Activated CD4-positive, CD25-positive, alpha-beta regulatory T cell (primary cell): ENCODE data around the gene GNL1.

ENCODE experiments used
- DNase-seq, 4 experiments: peaks; one replicate each; lab custom pipeline; 2025; lab: John Stamatoyannopoulos, UW

The GNL1 gene

DNA sequence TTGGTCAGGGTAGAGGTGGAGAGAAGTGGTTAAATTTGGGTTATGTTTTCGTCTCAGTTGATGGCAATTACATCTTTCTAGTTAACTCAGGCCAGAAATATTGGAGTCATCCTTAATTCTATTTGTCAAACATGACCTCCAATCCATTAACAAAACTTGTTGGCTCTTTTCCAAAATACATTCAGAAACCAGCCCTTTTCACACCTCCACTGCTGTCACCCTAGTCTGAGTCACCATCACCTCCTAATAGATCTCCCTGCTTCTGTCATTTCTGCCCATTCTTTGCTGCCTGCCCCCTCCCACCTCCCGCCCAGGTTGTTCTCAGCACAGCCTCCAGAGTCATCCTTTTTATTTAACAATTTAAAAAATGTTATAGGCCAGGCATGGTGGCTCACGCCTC lies 12.0 kb upstream of the GNL1 start:
- DNase-seq, result no peak

DNA sequence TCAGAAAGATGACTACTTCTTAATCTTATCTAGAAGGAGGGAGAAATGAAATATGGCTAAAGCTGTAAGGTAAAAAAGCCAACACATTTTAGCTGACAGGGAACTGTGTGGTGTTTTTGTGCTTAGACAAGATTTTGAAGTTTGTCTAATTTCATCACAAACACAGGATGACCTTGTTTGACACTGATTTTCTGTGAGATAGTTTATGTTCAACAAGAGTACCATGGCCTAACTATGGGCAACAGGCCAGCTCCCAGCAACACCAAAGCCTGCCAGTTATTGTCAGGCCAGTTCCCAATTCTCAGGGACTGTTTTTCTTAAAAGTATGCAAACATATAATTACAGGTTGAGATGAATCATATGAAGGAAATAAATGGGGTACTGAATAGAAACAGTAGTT lies 9.5 kb upstream of the GNL1 start:
- DNase-seq, result no peak

DNA sequence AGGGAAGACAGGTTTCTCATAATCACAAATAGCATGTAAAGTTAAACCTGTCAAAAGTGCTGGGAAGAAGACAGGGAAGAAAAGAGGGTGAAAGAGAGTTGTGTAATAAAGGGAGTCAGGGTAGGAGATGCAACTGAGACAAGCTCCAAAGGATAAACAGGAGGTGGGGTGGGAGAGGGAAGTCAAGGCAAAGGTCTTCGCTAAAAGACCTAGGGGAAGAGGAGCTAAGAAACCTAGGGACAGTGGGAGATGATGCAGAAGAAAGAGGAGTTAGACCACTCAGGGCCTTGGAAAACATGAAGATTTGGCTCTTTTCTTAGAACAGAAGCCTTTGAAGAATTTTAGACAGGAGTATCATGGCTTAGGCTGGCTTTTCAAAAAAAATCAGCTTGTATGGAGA lies 7.8 kb upstream of the GNL1 start:
- no peak for DNase-seq

DNA sequence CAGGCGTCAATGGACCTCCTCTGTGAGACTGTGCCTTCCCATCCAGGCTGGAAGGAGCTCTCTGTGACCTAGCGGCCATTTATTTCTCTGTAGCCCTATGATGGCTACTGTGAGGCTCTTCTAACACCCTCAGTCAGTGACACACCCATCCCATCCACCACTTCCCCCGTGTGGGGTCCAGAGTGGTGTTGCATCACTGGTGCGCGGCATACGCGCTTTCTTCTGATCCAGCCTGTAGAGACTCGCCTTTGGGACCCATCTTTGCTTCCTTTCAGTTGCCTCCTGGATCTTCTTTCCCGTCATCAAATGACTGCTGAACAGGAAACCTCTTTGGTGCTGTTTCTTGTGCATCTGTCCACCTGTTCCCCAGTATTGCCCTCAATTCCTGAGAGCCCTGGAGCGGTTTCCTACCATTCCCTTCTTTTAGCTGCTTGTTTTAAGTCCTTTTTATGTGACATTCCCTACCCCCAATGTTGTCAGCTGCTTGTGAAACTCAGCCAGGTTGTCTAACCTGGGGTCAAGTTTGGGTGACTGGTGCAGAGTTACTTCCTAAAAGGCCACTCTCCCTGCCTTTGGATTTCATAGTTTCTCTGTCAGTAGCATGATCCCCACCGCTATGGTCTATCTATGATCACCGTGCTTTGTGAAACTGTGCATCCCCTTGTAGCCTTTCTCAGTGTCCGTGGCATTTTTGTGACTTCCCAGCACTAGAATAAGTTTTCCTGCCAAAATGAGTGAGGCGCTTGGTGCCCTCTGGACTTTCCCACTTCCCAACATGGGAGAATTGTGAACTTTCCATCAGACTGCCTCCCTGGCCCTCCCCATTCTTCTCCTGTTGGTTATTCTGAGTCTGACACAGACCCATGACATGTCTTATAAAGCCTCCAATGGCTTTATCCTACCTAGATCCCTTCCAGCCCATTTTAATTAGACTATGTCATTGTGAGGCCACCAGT lies 6.5 kb upstream of the GNL1 start:
- no peak for DNase-seq

DNA sequence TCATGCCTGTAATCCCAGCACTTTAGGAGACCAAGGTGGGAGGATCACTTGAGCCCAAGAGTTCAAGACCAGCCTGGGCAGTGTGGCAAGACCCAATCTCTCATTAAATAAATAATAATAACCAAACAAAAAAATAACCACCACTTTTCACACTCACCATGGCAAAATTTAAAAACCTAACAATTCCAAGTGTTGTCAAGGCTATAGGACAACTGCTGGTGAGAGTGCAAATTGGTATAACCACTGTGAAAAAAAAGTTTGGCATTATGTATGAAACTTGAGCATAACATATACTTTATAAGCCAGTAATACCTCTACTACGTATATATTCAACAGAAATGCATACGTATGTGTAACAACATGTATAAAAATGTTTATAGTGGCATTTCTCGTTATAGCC lies 4.6 kb upstream of the GNL1 start:
- DNase-seq, result no peak

DNA sequence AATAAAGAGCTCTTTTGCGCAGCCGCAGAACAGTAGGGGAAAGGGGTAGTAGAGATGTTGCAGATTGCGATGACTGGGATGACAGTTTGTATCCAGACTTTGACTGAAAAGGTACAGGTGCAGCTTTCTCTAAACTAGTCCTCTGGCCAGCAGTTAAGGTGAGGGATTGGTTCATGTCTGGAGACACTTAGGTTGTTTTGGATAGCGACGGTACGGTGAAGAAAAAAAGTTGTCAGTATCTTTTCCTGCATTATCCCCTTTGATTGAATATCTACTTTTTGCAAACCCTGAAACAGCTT lies 1.3 kb upstream of the GNL1 start:
- DNase-seq, result no peak

DNA sequence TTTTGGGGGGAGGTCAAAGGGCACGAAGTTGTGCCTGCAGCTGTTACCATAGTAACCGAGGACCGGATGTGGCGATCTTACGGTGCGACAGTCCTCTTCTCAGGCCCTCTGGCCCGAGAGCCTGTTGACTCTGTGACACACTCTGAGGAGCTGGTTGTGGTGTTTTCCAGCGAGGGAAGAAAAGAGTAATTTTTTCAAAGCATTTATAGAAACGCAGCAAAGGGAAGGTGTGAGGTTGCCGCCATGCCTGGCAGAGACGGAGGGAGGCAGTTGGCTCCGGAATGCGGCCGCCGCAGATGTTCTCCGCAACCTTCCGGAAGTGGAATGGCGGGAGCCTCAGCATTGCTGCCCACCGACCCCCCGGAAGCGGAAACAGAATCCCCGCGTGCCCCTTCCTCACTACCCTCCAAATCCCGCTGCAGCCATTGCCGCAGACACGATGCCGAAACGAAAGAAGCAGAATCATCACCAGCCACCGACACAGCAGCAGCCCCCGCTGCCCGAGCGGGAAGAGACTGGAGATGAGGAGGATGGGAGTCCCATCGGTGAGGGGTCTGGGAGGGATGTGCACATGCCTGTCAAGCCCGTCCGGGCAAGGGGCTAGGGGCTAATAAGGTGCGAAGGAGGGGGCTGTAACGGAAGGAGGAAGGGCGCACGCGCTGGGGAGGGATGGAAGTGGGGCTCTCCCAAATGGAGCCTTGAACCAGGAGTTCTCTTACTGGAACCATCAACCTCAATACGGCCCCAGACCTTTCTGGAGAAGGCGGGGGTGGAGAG lies 805 bp upstream of the GNL1 start, which contains the start of gene PRR3:
Gene PRR3 (plus strand): TSS at position 390 of the 777 bp plus-strand sequence. CDS start 50 bp downstream, at position 440.
- peak; percentile 69 to 79 (median 76) for DNase-seq

DNA sequence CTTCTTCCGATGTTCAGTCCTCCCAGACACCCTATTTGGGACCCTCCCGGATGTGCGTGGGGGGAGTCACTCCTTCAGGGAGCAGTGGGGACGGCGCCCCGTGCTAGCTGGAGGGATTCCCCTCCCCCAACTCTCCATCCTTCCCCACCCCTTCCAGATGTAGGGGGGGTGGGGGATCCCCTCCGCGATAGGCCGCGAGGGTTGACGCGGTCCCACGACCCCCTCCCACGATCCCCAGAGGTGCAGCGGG lies 548 bp downstream of the GNL1 start:
- peak in 1 of 4 experiments; percentile 31 for DNase-seq

DNA sequence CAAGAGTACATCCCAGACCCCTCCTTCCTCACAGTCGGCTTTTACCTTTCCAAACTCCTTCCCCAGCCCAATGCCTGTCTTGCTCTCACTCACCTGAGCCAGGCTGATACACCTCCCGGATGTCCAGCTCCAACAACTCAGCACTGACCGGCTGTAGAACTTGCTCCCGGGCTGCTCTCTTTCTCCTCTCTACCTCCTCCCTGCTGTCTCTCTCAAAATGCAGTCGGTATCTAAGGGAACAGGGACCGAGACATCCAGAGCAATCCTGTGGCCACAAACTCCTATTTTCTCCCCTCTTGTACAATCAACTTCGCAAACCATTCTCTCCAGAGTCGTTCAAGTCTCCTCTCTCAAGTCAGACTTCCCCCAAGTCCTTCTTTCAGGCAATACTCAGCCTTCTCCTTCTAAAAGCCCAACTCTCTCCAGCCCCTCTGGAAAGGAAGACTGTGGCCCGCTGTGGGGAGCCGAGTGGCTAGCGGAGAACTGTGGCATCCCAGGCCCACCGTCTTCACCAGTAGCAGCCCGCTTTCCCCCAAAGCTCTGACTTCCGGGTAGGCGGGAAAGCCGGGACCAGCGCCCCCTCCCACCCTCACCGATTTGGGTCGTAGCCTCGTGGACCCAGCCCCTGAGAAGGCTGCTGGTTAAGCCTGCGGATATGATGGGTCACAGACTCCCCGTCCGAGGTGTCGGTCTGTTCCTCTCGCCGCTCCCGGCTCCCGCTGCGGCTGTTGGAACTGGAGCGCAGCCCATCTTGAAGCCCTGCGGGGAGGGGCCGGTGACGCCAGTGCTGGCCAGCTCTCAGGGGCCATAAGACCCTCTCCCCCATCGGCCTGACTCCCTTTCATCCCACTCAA lies 1.1 kb downstream of the GNL1 start:
- no peak for DNase-seq

DNA sequence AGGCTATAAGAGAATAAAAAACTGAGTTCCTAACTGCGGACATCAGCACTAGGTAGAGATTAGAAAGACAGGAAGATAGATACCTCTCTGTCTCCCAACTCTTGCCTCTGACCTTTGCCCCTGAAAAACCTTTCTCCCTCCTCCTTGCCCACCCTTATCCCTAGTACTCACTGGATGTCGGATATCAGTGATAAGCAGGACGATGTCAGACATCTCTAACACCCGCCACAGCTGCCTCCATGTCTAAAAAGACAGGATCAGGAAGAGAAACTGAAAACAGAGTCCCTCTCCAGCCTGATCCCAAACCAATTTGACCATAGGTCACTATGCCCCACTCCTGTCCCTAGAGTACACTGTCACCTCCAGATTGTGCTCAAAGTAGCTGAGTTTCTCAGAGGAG lies 1.9 kb downstream of the GNL1 start:
- DNase-seq, result no peak

DNA sequence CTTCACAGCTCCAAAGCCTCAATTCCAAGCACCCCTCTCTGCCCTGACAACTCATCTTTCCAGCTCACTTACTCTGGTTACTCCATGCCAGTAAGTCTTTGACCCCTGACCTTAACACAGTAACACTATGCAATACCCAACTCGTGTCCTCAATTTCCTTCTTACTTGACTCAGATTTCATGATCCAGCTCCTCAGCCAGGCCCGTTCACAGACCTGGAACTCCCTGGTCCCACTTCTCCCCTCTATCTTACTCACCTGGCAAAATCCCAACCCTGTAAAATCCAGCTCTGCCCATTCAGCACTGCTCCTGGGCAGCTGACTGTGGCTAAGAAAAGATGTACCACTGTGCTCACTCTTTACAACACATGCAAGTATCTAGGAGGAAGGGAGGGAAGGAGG lies 7.9 kb downstream of the GNL1 start:
- DNase-seq, result no peak

DNA sequence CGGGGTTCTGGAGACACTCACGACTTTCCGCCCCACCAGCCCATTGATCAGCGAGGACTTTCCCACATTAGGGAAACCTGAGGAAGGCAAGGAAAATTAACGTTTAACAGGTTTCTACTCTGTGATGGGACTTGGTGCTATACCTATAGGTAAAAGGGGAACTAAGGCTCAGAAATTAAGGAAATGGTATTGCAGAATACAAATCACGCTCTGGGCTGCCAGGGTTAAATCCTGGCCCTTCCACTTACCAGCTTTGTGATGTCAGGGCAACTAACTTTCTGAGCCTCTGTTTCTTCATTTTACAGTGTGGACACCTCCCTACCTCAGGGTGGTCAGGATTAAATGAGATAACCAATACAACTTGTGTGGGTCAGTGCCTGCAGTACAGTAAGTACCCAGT lies 8.8 kb downstream of the GNL1 start:
- DNase-seq, result no peak

DNA sequence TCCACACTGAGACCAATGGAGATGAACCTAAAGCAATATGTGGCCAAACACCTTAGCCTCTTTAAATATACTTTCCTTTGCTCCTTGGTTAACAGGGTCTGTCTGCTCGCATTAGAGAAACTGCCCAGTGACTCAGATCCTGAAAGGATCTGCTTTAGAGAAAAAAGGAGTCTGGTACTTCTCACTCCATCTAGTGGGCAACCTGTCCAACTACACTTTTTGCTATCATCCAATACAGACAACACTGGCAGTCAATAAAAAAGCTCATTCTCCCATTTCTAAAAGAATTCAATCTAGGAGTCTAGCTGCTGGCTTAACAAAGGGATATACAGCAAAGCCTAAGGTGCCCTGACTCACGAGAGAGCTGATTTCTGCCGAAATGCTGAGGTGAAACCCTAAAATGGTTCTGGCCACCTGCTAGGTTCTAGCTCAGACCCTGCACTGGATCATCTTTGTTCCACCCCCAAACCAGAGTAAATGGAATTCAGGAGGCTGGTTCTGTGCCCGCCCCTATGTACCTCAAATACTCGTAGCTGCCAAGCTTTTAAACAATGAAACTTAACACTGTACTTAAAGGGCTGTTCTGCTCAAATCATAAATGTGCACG lies 11.5 kb downstream of the GNL1 start:
- DNase-seq, result no peak

DNA sequence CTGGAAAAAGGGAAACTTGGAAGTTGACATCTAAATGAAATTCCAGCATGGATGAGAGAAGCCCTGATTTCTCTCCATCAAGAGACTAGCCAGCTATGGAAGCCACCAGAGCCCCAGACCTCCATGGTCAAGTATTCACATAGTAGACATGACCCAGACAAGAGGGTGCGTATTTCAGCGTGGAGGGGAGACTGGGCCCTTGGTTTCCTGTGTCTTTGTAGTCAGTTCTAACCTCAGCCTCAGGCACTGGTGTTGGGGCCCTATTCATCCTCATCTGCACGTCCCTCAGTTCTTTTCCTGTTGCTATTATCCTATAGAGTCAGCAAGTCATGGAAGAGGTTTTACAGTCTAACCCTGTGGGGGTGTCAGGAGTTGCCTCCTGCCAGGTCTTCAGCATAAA lies 12.5 kb downstream of the GNL1 start:
- no peak for DNase-seq

DNA sequence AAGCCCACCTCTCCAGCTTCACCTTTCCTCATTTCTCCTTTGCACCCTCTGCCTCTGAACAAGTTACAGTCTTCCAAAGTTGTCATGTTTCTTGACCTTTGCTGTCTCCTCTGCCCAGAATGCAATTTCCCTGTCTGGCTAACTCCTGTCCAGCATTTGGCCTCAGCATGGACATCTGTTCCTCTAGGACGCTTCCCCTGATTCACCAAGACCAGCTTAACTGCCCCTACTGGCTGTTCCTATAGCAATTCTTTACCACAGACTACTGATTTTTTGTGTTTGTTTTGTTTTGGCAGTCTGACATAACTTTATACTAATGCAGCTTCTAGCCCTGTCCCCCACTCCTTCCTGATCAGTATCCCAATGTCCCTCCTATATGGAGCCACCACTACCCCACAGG lies 13.4 kb downstream of the GNL1 start:
- DNase-seq, result no peak

DNA sequence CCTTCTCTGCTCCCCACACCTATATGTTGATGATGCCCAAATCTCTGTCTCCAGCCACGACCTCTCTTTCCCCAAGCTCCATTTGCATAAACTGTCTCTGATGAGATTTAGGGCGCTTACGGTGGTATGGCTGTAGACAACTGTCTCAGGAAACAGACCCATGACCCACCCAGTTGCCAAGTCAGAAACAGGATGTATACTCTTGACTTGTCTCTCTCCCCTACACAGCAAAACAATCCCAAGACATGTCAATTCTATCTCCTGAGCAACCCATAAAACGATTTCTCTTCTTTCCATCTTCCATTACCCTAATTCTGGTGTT lies 13.9 kb downstream of the GNL1 start:
- no peak for DNase-seq

DNA sequence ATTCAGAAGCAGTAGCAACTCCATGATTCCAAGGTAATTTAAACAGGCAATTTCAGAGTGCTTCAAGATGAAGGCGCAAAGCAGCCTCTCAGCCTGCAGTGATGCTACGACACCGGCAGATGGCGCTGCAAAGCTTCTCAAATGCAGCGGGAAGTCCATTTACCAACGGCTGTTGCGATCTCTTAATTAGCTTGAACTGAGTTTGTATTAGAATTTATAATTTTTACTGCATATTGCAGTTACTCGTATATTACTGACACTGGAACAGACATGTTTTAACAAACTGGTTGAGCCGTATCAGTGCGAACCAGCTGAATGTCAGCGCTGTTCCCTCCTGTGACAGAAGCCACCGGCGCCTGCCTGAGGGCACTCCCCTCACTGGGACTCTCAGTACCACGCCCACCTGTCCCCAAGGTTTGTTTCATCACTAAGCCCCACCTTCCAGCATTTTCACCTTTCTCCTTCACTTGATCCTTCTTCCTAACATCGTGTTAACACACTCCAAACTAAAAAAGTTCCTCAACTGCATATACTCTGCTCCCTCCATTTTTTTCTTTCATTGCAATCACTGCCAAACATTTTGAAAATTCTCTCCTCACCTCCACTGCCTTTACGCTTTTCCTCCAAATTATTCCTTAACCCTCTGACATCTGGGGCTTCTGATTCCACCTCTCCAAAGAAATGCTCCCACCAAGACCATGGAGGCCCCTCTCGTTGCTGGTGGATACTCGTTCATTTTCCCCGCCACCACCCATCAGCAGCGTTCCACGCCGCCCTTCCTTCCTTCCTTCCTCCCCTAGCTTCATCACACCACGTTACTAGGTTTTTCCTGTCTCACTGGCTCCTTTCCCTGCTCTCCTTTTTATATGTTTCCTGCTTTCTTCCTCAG lies 14.5 kb downstream of the GNL1 start:
- DNase-seq, result peak; percentile 49 to 68 (median 56)

DNA sequence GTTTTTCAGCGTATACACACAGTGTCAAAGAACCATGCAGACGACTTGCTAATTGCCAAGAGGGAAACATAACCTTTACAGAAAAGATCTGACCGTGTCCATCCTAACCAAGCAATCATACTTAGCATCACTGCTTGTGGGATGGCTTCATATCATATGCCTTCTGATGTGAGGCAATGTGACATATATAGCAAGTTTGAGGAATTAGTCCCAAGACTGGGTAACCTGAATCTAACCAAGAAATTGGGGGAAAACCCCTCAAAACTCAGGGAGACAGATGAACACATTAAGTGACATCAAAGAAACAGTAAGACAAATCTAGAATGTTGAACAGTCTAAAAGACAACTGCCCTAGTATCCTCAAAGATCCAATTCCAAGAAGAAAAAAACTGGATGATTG lies 18.4 kb downstream of the GNL1 start:
- no peak for DNase-seq

DNA sequence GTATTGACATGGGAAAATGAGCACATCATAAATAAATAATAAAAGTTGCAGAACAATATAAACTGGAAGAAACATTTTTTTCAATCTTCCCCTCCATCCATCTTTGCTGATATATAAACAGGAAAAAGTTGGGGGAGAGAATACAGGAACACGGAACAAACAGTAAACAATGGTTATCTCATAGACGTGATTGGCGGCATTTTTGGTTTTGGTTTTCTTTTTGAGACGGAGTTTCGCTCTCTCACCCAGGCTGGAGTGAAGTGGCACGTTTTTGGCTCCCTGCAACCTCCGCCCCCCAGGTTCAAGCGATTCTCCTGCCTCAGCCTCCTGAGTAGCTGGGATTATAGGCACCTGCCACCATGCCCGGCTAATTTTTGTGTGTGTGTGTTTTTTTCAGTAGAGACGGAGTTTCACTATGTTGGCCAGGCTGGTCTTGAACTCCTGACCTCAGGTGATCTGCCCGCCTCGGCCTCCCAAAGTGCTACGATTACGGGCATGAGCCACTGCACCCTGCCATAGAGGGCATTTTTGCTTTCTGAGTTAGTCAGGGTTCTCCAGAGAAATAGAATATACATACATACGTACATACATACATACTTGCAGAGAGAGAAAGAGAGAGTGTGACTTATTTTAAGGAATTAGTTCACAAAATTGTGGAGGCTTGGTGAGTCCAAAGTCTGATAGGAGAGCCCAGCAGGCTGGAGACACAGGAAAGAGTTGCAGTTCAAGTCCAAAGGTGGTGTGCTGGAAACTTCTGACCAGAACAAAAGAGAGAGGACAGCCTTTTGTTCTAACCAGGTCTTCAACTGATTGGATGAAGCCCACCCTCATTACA lies 22.6 kb downstream of the GNL1 start:
- no peak for DNase-seq

DNA sequence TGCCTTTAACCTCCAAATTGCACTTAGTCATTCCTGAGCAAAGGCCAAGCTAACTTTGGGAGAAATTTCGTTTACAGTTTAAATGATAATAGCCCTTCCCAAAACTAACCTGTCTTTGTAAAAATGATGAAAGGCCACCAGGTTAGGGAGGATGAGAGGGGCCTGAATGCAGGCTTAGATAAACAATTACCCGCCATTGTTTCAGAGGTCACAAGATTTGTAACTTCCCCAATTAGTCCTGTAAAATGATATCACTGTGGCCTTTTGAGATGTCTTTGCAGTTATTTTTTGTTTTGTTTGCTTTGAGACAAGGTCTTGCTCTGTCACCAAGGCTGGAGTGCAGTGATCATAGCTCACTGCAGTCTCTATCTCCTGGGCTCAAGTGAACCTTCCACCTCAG lies 26.3 kb downstream of the GNL1 start:
- no peak for DNase-seq
